NCI-H187 treated with DMSO at 0.1 percent for 48 hours (cell line): Measurements from ENCODE around the gene MYO3A.

ENCODE experiments used
- DNase-seq: peaks from one replicate; lab custom pipeline; 2025; lab: John Stamatoyannopoulos, UW

Gene MYO3A

DNA sequence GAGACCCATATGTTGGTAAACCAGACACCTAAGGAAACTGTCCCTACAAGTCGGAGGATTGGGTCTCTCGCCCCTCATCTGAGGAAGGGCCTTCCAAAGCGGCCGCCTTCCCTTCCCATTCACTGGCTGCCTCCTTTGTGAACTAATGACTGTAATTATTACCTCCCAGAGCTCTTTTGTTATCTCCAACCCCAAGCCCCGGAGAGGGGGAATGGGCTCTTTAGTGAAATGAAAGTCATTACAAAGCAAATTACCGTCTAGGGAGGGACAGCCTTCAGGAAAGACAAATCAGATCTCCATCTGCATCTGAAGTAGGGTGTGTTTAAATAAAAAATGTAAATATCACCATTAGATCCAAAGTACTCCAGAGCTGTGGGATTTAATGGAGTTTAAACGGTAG, 280.0 kb downstream of the MYO3A start:
- DNase-seq: no peak

DNA sequence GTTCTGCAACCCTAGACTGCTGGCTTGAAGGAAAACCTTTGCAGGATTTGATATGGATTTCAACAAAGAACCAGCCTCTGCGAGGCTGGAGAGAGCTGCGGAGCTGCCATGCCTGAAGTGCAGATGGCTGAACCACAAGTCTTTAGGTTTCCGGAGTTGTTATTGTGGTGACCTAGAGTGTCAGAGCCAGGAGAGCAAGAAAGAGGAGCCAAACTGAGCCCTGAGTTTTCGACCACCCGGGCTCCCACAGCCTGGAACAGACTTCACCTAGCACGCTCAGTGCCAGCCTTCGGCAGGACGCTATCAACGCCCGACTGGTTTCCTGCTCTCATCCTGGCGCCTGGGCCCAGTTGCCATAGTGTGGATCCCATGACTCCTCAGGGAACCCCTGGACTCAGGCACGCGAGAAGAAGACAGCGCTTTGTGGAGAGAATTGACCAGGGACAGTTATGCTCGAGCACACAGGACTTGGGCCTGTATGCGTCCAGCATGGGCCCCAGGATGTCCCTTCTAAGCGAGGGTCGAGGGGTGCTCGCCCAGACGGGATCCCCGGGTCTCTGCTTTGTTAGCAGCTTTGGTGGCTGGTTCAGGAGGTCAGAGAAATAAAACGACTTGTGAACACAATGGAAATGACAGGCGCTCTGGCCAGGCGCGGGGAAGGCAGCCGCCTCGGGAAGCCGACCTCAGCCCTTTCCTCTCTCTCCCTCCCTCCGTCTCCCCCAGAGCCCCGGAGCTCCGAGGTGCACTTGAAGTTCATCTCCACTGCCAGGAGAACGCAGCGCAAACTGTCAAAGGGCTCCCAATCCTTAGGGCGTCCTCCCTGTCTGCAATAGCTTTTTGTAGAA, 280.7 kb downstream of the MYO3A start:
- no peak for DNase-seq

DNA sequence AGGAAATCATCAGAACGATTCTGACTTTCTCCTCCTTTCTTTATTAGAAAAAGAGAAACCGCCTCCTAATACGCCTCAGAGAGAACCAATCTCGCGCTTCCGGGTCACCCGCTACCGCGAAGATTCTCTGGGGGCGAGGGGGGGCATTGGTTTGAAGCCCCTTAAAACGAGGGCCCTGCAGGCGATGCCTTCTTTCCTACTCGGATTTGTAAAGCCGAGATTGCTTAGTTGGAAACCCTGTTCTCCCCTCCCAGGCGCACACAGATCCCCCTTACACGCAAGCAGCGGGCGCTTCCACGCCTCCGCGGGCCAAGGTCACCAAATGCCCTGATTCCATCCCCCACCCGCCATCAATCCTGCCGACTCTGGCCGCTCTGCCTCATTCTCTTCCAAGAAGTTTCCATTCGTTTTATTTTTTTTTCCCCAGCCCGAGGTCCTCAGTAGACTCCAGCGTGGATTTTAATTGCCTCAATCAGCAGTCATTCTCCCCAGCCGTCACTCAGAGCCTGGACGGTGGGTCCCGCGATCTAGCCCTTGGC, 281.4 kb downstream of the MYO3A start:
- DNase-seq: no peak

DNA sequence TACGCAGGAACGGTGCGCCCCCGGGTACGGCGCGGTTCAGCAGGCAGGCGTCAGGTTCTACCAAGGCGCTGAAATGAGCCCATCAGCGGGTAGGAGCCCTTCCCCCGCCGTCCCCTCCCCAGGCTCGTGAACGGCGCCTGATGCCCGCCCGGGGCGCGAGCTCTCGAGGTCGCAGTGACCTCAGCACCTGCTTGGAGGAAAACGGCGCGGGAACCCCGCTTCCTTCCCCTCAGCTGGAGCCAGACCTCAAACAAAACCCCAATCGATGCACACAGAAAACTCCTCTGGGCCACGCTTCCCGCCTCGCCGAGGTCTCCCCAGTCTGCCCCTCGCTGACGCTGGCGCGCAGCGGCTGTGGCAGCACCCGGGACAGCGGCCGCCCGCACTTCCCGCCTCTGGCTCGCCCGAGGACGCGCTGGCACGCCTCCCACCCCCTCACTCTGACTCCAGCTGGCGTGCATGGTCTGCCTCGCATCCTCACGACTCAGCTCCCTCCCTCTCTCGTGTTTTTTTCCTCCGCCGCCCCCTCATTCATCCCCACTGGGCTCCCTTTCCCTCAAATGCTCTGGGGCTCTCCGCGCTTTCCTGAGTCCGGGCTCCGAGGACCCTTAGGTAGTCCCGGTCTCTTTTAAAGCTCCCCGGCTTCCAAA, 282.0 kb downstream of the MYO3A start:
- no peak for DNase-seq

DNA sequence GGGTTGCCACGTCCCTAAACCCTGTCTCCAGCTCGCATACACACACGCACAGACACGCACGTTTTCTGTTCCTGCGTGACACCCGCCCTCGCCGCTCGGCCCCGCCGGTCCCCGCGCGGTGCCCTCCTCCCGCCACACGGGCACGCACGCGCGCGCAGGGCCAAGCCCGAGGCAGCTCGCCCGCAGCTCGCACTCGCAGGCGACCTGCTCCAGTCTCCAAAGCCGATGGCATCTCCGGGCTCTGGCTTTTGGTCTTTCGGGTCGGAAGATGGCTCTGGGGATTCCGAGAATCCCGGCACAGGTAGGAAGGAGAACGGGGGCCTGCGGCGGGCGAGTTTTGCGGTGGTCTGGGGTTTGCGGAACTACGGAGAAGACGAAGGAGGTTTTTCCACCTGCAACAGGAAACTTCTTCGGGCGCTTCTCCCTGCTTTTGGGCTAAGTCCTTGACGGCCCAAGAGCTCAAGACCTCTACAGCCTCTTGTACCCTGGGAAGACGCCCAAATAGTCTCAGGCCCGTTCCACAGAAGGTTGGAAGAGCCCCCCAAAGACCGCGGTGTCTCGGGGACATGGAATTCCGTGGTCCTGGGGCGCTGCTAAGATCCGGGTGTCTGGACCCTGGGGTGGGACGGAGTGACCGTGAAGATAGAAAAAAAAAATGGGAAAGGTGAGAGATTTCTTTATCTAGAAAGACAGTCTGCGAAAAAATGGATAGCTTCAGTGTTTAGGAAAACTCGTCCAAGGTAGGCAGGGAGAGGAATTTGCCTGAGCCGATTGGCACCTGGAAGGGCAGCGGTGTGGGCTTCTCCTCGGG, 282.8 kb downstream of the MYO3A start, which contains the start of gene GAD2:
Gene GAD2, plus strand, starts transcription at position 190 of the 811 bp plus-strand sequence. Its CDS starts 36 bp downstream, at position 226.
- no peak for DNase-seq

DNA sequence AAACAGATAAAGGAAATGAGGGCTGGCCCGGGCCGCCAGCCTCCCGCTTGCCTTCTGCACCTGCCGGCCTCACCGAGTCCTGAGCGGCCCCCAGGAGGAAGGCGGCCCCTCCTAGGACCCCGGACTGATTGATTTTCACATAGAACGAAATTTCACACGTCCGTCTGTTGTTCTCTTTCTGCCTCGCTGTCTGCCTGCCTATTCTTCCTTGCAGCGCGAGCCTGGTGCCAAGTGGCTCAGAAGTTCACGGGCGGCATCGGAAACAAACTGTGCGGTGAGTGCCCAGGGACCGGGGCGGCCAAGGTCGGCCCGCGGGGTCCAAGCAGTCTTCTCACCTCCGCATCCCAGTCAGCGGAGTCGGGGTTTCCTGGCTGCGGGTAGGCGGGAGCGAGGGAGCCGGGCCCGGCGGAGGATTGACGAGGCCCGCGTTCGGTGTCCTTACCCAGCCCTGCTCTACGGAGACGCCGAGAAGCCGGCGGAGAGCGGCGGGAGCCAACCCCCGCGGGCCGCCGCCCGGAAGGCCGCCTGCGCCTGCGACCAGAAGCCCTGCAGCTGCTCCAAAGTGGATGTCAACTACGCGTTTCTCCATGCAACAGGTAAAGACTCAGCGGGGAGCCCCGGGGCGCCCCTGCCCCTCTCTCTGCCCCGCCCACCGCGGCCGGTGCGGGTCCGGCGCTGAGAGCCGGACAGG, 283.5 kb downstream of the MYO3A start:
- DNase-seq: no peak

DNA sequence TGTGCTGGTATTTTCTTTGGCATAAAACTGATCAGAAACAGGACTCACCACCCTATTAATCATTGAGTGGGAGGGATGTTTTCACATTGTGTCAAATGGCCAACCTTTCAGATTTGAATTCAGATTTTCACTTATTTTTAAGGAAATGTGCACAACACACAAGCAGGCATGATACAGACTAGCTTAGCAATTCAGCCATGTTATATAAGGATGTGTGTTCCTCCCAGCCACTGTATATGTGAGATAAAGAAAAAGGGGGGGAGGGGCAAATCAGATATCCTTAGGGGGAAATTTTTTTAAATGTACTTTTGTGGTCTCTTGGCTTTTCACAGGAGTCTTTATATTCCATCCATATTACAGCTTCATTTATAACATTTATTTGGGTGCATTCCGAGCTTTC, 285.6 kb downstream of the MYO3A start:
- no peak for DNase-seq

DNA sequence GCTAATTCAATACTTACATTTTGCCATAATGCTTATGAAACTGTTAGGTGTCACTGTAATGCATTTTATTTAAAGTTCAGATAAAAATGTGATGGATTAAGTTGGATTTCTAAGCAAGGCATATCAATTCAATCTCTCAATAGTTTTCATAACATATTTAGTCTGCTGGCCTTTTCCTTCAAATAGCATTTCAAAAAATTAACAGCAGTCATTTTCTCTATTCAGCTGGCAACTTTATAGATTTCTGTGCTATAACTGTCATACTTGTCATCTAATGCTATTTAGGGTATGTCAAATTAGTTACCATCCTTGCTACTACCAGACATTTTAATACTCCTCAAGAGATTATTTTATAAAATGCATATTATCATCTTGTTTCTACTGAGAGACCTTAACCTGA, 286.9 kb downstream of the MYO3A start:
- no peak for DNase-seq

DNA sequence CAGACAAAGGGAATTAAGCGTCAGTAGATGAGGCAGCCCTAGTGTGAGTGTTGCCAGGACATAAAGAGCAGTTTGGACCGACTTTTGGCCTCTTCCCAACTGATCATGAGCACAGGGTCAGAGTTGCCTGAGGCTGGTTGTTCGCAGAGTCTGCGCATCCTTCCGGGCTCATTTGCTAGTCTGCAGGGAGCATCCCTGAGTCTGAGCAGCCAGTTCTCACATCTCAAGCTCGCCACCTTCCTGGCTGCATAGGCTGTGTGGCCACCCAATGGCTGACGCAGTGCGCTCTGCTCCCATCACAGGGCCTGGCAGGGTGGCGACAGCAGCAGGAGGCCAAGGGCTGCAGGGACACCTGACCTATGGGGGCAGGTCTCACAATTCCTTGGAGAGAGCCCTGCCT, 287.5 kb downstream of the MYO3A start:
- no peak for DNase-seq

DNA sequence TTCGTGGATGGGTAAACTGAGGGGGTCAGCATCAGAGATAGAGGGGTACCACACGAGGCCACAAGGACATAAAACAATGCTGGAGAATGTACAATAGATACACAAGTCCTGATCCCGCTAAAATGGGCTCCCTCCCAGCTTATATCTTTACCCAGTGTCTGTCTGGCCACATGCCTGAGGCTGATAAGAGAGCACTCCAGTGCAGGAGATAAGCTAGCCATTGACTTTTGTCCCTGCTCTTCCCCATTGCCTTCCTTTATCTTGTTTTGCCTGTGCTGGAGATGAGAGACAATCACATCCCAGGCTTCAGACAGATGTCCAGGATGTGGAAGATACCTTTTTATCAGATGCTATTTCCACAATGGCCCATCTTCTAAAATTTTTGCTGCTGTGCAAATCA, 288.5 kb downstream of the MYO3A start:
- no peak for DNase-seq

DNA sequence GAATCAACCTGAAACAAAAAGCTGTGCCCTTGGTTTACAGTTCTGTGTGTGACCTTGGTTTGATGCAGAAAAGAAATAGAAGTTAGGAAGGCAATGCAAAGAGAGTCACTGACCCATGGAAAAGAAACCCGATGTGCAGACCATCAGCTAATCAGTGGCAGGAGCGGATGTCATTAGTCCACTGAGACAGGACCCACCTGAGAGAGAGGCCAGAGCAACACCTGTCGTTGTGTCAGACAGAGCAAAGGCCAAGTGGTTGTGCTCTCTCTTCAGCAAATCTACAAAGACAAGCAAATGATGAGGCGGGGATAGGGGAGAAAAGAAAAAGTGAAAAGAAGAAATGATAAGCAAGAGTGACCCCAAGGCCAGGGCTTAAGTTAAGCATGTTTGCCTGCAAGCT, 291.3 kb downstream of the MYO3A start:
- DNase-seq: no peak

DNA sequence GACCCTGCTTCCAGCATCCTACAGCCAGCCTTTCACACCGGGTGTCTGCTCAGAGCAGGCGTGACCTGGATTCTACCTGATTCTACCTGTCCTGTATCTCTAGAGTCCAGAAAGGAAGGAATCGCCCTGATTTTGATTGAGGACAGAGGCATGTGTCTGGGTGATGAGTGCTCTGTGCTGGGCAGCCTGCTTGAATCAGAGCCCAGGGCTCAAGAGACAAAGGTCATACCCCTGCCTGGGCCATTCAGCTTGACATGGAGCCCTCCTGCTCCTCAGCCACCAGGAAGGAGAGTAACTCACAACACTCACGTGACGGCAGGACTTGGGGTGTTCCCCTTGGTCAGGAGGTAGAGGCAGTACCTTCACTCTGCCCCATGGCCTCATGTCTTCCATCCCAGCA, 293.8 kb downstream of the MYO3A start:
- DNase-seq: no peak

DNA sequence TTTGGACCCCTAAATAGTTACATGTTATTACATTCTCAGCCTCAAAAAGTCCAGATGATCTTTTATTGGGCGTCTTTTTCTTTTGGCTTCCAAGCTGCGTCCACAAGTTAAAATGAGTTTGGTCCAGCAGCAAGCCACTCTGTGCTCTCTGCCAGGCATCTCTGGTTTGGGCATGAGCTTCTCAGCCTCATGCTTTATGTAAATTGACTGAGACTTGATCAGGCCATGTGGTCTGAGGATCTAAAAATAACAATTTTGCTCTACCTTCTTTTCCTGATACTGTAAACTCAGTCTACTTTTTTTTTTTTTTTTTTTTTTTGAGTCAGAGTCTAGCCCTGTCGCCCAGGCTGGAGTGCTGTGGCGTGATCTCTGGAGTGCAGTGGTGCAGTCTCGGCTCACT, 298.1 kb downstream of the MYO3A start:
- no peak for DNase-seq

DNA sequence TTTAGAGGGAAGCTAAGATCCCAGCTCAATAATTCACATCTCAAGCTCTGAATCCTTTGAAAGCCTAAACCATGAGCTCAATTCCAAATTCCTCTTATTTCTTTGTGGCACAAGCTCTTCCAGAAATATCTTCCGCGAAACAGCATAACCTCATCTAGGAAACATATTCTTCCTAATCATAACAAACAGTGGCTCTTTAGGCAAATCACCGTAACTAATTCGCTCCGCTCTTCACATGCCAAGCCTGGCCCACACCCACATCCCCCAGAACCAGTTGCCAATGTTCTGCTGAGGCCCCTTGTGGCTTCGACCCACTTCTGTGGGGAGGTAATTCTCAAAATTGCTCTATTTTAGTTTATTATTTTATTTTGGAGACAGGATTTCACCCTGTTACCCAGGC, 301.7 kb downstream of the MYO3A start:
- no peak for DNase-seq

DNA sequence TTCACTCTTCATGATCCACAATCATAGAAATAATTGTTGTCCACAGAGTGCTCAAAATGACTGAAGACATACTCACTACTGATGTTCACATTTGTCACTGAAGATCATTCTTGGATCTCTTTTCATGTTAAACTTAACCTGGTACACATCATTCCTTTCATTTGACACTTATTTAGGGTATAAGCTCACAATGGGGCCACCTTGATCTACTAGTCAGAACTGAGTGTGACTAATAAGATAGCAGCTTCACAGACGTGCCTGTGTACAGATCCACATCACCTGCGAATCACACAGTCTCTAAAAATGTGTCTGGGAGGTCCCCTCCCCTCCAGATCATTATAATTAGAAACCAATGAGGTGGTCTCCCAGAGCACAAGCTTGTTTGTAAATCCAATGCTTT, 304.3 kb downstream of the MYO3A start:
- no peak for DNase-seq

DNA sequence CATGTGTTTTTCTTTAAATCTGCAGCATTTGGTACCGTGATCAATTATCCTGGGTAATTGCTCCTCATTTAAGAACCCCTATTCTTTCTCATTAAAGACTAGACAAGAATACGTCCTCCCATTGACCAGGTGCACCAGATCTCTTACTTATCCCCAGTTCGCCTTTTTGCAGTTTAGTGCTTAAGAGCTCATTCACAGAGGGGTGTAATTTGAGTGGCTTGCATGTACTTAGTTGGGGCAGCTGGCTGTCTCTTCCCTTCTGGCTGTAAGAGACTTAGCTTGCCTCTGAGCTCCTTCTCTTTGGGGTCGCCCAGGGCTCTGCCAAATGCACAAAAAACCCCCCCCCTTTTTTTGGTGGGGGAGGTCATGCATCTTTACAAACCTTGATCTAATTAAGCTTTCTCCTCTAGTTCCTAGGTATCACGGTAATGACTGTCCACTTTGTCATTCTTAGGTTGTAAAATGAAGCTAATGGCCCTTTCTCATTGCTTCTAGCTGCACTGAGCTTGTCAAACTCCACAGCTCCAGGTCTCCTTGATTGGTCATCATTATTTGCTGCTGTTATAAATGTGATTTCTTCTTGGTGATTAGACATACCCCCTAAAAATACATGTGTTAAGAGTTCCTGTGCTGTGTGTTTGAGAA, 308.8 kb downstream of the MYO3A start:
- DNase-seq: peak; percentile 73

DNA sequence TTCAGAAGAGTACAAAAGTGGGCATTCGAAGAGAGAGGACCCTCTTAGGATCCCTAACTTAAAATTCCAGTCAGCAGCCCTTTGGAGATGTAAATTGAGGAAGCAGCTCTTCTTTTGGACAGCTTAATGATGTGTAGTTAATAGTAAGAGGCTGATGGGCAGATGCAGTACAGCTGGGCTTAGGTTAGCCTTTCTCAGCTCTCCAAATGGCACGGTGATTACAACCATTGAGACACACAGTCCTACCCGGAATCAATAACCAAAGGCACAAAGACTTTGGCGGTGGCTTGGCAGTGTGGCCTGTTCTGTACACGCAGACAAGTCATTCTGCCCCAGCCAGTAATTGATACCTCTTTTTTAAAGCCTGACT, 309.3 kb downstream of the MYO3A start:
- no peak for DNase-seq

DNA sequence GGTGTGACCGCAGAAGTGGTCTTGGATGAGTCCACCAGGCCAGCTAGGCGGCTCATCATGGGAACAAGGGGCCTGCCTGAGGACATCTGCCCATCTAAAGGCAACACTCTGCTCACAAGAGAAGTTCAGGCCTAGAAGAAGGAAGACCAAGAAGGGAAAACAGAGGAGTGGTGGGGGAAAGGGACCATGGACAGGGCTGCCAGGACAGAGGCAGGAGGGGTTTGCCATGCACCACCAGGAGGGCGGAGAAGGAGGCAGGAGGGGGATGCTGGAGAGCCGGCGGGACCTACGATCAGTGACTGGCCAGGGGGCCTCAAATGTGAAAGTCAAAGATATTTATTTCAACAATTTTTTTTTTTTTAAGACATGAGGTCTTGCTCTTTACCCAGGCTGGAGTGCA, 315.7 kb downstream of the MYO3A start:
- DNase-seq: no peak

DNA sequence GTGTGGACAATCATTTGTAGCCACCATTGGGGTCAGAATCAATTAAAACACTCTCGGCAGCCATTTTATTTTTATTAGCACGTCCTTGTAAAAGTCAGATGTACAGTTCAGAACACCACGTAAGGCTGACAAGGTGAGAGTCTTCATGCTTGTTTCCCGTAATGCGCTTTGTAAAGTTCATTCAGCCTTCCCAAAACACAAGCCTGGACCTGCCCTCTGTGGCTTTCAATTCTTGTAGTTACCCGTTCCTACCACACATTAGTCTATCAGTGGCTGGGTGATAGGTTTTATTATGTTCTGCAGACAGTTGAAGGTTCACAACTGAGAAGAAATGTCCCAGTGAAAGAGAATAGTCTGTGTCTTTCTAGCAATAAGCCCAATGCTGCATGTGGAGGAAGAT, 317.9 kb downstream of the MYO3A start:
- DNase-seq: no peak

DNA sequence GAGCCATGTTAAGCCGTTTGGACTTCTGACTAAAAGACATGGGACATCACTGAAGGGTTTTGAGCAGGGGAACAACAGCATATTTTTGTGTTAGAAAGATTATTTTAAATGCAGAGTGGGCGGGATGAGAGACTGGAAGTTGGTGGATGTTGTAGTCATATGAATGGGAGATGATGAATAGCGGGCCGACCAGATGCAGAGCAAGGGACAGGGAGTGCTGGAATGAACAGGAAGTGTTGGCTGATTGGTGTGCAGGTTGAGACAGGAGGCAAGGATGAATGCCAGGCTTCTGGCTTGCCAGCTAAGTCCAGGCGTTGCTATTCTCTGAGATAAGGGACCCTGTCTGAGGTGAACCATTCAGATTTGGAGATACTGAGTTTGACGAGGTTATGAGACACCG, 320.6 kb downstream of the MYO3A start:
- no peak for DNase-seq

DNA sequence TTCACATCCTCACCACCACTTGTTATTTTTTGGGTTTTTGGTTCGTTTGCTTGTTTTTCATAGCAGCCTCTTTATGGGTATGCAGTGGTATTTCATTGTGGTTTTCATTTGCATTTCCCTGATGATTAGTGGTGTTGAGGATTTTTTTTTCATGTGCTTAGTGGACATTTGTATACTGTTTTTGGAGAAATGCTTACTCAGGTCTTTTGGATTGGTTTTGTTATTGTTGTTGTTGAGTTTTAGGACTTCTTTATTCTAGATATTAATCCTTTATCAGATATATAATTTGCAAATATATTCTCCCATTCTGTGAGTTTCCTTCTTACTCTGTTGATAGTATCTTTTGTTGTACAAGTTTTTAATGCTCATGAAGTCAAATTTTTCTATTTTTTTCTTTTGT, 325.3 kb downstream of the MYO3A start:
- no peak for DNase-seq
